Neuron (in vitro differentiated cells): Measurements from ENCODE around the gene ADAM23.

Experiments used
- H2AFZ ChIP-seq: one replicate; pipeline ENCODE4 v1.6.1; 2013; ENCODE audit warnings: low read depth, mild to moderate bottlenecking, inconsistent platforms, low read length, moderate library complexity
- H3K27me3 ChIP-seq: one replicate; pipeline ENCODE4 v1.6.1; 2013; ENCODE audit warnings: low read length; ENCODE audit not compliant: insufficient read depth
- H3K36me3 ChIP-seq: one replicate; pipeline ENCODE4 v1.6.1; 2013; ENCODE audit warnings: low read length; ENCODE audit not compliant: insufficient read depth
- H3K4me1 ChIP-seq: one replicate; pipeline ENCODE4 v1.6.1; 2013; ENCODE audit warnings: low read length; ENCODE audit not compliant: insufficient read depth
- H3K4me3 ChIP-seq: 2 replicates; pipeline ENCODE4 v1.5.1; 2013; ENCODE audit warnings: mild to moderate bottlenecking, low read length, moderate library complexity
- H3K9me3 ChIP-seq: one replicate; pipeline ENCODE4 v1.6.1; 2013; ENCODE audit warnings: low read length

Gene ADAM23

GRCh38 chr2:206488053-206488452 lies 44.7 kb downstream of the ADAM23 start:
- Histone ChIP-seq H3K27me3 (no peaks in the 10 kb centered on the region), H3K36me3 (no peaks in the 10 kb centered on the region), H3K9me3 (peaks cover 12% of the 10 kb centered on the region)

DNA sequence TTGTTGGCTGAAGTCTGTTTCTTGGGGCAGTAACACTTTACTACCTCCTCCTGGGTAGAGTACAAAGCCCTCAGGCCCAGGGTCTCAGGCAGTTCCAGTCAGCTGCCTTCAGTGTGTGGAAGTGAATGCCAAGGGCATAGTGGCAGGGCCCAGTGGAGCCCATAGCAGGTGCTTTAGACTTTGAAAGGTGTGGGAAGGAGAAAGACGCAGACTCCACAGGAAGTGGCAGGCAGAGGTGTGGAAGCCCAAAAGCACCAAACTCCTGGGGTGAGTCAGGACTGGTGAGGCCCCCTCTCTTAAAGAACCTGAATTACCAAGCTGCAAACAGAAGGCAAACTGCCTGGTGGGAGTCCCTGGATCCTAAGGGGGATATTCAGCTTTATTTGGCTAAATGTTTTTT lies 45.3 kb downstream of the ADAM23 start:
- Histone ChIP-seq H3K9me3 (peaks cover 12% of the 10 kb centered on the region), H3K27me3 (no peaks in the 10 kb centered on the region)

More at GRCh38 chr2:206488053-206488452, 44.7 kb downstream of the ADAM23 start:
- Histone ChIP-seq H3K4me1 (no peaks in the 10 kb centered on the region), H2AFZ (no peak overlapping the region), H3K4me3 (no peak overlapping the region)

DNA sequence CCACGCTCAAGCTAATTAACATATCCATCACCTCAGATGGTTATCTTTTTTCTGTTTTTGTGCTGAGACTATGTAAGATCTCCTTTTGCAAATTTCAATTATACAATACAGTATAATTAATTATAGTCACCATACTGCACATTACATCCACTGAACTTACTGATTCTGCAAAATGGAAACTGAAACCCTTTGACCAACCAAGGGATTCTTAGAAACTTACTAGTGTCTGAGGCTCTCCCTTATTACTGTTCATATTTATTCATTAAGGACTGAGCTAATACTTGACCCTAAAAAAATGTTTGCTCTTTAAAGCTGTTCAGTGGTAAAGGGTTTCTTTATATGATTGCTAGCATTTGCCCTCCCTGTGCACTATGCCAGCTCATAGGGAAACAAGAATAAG lies 50.7 kb downstream of the ADAM23 start:
- H3K4me1 ChIP-seq, result no peaks in the 10 kb centered on the region
- H3K4me3 ChIP-seq, result no peak overlapping the region
- H2AFZ ChIP-seq, result no peak overlapping the region
- no peaks in the 10 kb centered on the region for H3K27me3 ChIP-seq
- no peaks in the 10 kb centered on the region for H3K36me3 ChIP-seq
- peaks cover 6% of the 10 kb centered on the region for H3K9me3 ChIP-seq

More for the DNA sequence above, 45.3 kb downstream of the ADAM23 start:
- no peaks in the 10 kb centered on the region for H3K4me1 ChIP-seq
- no peak overlapping the region for H2AFZ ChIP-seq
- H3K36me3 ChIP-seq, result no peaks in the 10 kb centered on the region
- H3K4me3 ChIP-seq, result no peak overlapping the region

- Histone ChIP-seq H3K4me3 (no peak overlapping the region), H3K36me3 (no peaks in the 10 kb centered on the region), H2AFZ (no peak overlapping the region), H3K27me3 (no peaks in the 10 kb centered on the region), H3K9me3 (no peaks in the 10 kb centered on the region), H3K4me1 (no peaks in the 10 kb centered on the region)
Observed at GRCh38 chr2:206502729-206503128, 59.4 kb downstream of the ADAM23 start.

- Histone ChIP-seq H2AFZ (no peak overlapping the region), H3K36me3 (no peaks in the 10 kb centered on the region), H3K9me3 (no peaks in the 10 kb centered on the region), H3K27me3 (no peaks in the 10 kb centered on the region), H3K4me3 (no peak overlapping the region), H3K4me1 (no peaks in the 10 kb centered on the region)
Observed at GRCh38 chr2:206511283-206511682, 68.0 kb downstream of the ADAM23 start.

DNA sequence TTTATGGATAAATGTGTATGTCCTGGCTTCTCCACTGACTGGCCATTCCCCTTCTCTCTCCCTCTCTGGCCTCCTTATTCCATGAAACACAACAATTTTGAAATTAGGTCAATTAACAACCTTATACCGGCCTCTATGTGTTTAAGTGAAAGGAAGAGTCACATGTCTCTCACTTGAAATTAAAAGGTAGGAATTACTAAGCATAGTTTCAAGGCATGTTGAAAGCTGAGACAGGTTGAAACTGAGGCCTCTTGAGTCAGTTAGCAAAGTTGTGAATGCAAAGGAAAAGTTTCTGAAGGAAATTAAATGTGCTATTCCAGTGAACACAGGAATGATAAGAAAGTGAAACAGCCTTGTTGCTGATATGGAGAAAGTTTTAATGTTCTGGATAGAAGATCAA lies 69.7 kb downstream of the ADAM23 start:
- H3K27me3 ChIP-seq, result no peaks in the 10 kb centered on the region
- H3K36me3 ChIP-seq, result no peaks in the 10 kb centered on the region
- no peak overlapping the region for H3K4me3 ChIP-seq
- H3K4me1 ChIP-seq, result no peaks in the 10 kb centered on the region
- no peaks in the 10 kb centered on the region for H3K9me3 ChIP-seq
- H2AFZ ChIP-seq, result no peak overlapping the region

- Histone ChIP-seq H3K9me3 (no peaks in the 10 kb centered on the region), H3K4me3 (no peak overlapping the region), H3K27me3 (no peaks in the 10 kb centered on the region), H3K36me3 (no peaks in the 10 kb centered on the region), H2AFZ (no peak overlapping the region), H3K4me1 (no peaks in the 10 kb centered on the region)
Observed at GRCh38 chr2:206515580-206515979, 72.2 kb downstream of the ADAM23 start.

GRCh38 chr2:206518997-206519396 lies 75.7 kb downstream of the ADAM23 start:
- Histone ChIP-seq H3K36me3 (no peaks in the 10 kb centered on the region), H3K9me3 (no peaks in the 10 kb centered on the region), H3K27me3 (no peaks in the 10 kb centered on the region), H3K4me3 (no peak overlapping the region), H2AFZ (no peak overlapping the region), H3K4me1 (no peaks in the 10 kb centered on the region)

GRCh38 chr2:206520450-206520849 lies 77.1 kb downstream of the ADAM23 start:
- Histone ChIP-seq H3K27me3 (no peaks in the 10 kb centered on the region), H2AFZ (no peak overlapping the region), H3K9me3 (no peaks in the 10 kb centered on the region), H3K4me1 (no peaks in the 10 kb centered on the region), H3K36me3 (no peaks in the 10 kb centered on the region), H3K4me3 (no peak overlapping the region)

DNA sequence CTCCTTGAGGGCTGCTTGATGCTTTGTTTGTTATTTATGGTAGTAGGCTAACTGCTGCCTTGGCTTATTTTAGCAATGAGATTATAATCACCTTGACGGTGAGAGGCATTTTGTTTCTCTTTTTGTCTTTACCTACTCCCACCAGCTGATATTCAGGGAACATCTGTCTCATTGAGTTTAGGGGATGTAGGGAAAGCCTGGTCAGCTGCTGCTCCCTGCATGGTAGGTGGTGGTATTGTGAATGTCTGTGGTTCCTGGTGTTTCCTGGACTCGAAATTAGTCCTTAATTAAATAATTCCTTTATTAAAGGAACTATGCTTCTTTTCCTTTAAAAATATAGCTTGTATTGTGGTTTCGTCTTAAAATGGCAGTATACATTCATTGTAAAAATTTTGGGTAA lies 77.8 kb downstream of the ADAM23 start:
- no peaks in the 10 kb centered on the region for H3K27me3 ChIP-seq
- H3K4me1 ChIP-seq, result no peaks in the 10 kb centered on the region
- H3K4me3 ChIP-seq, result no peak overlapping the region
- no peaks in the 10 kb centered on the region for H3K36me3 ChIP-seq
- no peaks in the 10 kb centered on the region for H3K9me3 ChIP-seq
- no peak overlapping the region for H2AFZ ChIP-seq

DNA sequence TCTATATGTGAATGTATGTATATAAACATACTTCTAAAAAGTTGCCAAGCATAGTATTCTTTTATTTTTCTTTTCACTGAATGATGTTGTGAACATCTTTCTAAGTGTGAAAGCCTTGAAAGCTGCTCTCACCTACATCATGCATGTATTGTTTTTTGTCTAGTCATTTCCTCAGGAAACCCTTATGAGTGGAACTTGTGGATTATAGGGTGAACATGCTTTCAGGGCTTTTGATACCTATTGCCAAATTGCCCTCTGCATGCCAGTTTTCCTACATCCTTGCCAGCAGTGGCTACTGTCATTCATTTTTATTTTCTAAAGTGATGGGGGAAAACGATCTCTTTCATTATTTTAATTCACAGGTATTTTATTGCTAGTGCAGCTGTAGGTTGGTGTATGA lies 78.3 kb downstream of the ADAM23 start:
- H3K4me1 ChIP-seq, result no peaks in the 10 kb centered on the region
- no peaks in the 10 kb centered on the region for H3K27me3 ChIP-seq
- H3K36me3 ChIP-seq, result no peaks in the 10 kb centered on the region

GRCh38 chr2:206526416-206526815 lies 83.1 kb downstream of the ADAM23 start:
- H3K9me3 ChIP-seq, result no peaks in the 10 kb centered on the region
- H3K4me3 ChIP-seq, result no peak overlapping the region
- H3K36me3 ChIP-seq, result no peaks in the 10 kb centered on the region
- no peaks in the 10 kb centered on the region for H3K27me3 ChIP-seq
- no peak overlapping the region for H2AFZ ChIP-seq
- peaks cover 3% of the 10 kb centered on the region for H3K4me1 ChIP-seq

More for the DNA sequence above, 78.3 kb downstream of the ADAM23 start:
- Histone ChIP-seq H3K4me3 (no peak overlapping the region), H3K9me3 (no peaks in the 10 kb centered on the region), H2AFZ (no peak overlapping the region)

DNA sequence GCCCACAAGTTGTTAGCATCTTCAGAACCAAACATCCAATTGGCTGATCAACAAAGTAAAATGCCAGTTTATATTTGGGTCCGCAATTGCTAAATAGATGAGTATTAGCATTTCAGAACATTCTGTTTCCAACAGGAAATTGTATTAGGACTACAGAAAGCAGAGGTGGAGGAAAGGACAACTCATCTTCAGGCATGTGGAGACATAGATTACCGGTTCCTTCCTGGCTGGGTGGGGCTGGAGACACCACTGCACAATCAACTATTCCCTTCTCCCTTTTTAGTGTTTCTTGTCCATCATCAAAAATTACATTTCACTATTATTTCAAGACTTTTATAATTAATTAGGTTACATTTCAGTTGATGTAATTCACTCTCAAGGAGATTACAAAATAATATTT lies 83.8 kb downstream of the ADAM23 start:
- Histone ChIP-seq H2AFZ (no peak overlapping the region), H3K36me3 (no peaks in the 10 kb centered on the region), H3K4me3 (no peak overlapping the region), H3K9me3 (no peaks in the 10 kb centered on the region), H3K27me3 (no peaks in the 10 kb centered on the region), H3K4me1 (peaks cover 3% of the 10 kb centered on the region)

- Histone ChIP-seq H2AFZ (no peak overlapping the region), H3K4me3 (no peak overlapping the region), H3K4me1 (peaks cover 3% of the 10 kb centered on the region), H3K36me3 (no peaks in the 10 kb centered on the region), H3K27me3 (no peaks in the 10 kb centered on the region), H3K9me3 (no peaks in the 10 kb centered on the region)
Observed at GRCh38 chr2:206530727-206531126, 87.4 kb downstream of the ADAM23 start.
